Stimulated activated naive B cell treated with anti-CD40 and anti-IgM and Interleukin-4, amounts not matched to agents 10 μg/mL and 1 μg/mL and 100 μg/mL, for 72 hours (primary cell): ENCODE data around the gene TSFM.

Source experiments
- ATAC-seq, 2 donors: fragments of 150-1000 bp; cut with Tn5 transposase; replicated peaks; 2 replicates each; pipeline ENCODE4 v1.10.0; 2021; ENCODE audit warnings: moderate library complexity in 1 of 2
- DNase-seq: peaks from one replicate; pipeline ENCODE4 v3.0.0; 2021
- H3K27ac Mint-ChIP-seq: one replicate; pipeline ENCODE4 v1.8.0; 2022; ENCODE audit warnings: mild to moderate bottlenecking, mixed read lengths
- H3K27me3 Mint-ChIP-seq, 2 donors: one replicate each; pipeline ENCODE4 v1.8.0; 2022; ENCODE audit warnings: mixed read lengths in 2 of 2
- H3K36me3 Mint-ChIP-seq, 2 donors: one replicate each; pipeline ENCODE4 v1.8.0; 2022; ENCODE audit warnings: mixed read lengths in 2 of 2, mild to moderate bottlenecking in 1 of 2
- H3K4me1 Mint-ChIP-seq, 2 donors: one replicate each; pipeline ENCODE4 v1.8.0; 2022; ENCODE audit warnings: mixed read lengths in 2 of 2, mild to moderate bottlenecking in 1 of 2
- H3K4me3 Mint-ChIP-seq, 2 donors: one replicate each; pipeline ENCODE4 v1.8.0; 2022; ENCODE audit warnings: mild to moderate bottlenecking in 2 of 2, mixed read lengths in 2 of 2, moderate library complexity in 1 of 2
- H3K9me3 Mint-ChIP-seq, 2 donors: one replicate each; pipeline ENCODE4 v1.8.0; 2022; ENCODE audit warnings: mixed read lengths in 2 of 2, mild to moderate bottlenecking in 1 of 2

The TSFM gene

GRCh38 chr12:57753756-57754337 lies 28.7 kb upstream of the TSFM start:
- Mint-ChIP-seq H3K4me3 (no peak overlapping the region), H3K9me3 (no peaks in the 10 kb centered on the region), H3K36me3 (peaks cover 31 to 35% of the 10 kb centered on the region in 2 donors), H3K4me1 (peaks cover 39 to 69% of the 10 kb centered on the region in 2 donors), H3K27ac (peak overlapping the region; percentile 26), H3K27me3 (no peaks in the 10 kb centered on the region)
- DNase-seq (no peak), ATAC-seq (no peak)

DNA sequence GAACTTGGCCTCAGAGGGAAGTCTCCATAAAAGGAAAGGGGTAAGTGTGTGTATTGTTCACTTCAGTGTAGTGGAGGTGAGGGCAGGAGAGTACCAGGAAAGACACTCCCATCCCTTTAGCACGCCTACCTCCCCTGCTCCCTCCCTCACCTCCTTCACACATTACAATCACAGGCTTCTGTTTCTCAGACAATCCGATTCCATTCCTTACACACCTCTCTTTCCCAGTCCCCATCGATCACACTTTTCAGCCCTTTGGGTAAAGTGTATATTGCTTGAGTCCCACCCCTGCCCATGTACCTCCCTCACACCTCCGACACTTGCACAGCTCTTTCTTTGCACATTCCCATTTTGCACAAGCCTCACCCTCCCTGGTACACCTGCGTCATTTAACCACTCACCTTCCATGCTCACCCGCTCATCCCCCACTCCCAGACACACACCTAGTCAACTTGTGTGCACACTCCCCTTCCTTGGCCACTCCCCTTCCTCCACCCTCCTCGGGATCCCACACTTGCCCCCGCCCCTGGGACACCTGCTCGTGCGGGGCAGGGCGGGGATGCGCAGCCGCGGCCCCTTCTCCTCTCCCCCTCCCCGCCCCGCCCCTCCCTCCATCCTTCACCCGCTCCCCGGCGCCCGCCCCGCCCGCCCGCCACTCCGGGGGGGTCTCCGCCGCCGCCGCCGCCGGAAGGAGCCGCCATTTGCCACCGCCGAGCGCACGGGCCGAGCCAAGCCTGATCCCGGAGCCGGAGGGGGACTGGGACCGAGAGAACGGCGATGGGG lies 28.0 kb upstream of the TSFM start, which contains the start of gene MARCHF9:
Gene MARCHF9 (plus strand): TSS at position 693 of the 783 bp plus-strand sequence. CDS start 426 bp downstream, outside the sequence.
- DNase-seq (peak; percentile 71), ATAC-seq (peak; percentile 31 to 40)
- Mint-ChIP-seq H3K9me3 (no peaks in the 10 kb centered on the region), H3K4me1 (peaks cover 44 to 72% of the 10 kb centered on the region in 2 donors), H3K27ac (peak within 1 kb of the TSS; percentile 90), H3K4me3 (peak within 1 kb of the TSS; percentile 90), H3K36me3 (peaks cover 31 to 33% of the 10 kb centered on the region in 2 donors), H3K27me3 (no peaks in the 10 kb centered on the region)

DNA sequence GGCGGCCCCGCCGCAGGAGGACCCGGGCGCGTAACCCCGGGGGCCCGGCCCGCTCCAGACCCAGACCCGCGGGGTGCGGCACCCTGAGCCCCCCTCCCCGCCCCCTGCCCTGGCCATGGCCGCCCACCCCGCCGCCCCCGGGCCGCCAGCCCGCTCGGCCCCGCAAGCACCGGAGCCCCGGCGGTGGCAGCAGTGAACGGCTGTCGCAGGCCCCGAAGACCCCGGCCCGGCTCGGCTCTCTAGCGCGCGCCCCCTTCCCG lies 27.5 kb upstream of the TSFM start:
- peaks cover 46 to 77% of the 10 kb centered on the region in 2 donors for H3K4me1 Mint-ChIP-seq
- peak overlapping the region; percentile 68 to 90 for H3K4me3 Mint-ChIP-seq
- ATAC-seq (no peak), DNase-seq (no peak)
- no peaks in the 10 kb centered on the region for H3K9me3 Mint-ChIP-seq
- no peaks in the 10 kb centered on the region for H3K27me3 Mint-ChIP-seq
- no peak overlapping the region for H3K27ac Mint-ChIP-seq
- H3K36me3 Mint-ChIP-seq, result peaks cover 33 to 37% of the 10 kb centered on the region in 2 donors

DNA sequence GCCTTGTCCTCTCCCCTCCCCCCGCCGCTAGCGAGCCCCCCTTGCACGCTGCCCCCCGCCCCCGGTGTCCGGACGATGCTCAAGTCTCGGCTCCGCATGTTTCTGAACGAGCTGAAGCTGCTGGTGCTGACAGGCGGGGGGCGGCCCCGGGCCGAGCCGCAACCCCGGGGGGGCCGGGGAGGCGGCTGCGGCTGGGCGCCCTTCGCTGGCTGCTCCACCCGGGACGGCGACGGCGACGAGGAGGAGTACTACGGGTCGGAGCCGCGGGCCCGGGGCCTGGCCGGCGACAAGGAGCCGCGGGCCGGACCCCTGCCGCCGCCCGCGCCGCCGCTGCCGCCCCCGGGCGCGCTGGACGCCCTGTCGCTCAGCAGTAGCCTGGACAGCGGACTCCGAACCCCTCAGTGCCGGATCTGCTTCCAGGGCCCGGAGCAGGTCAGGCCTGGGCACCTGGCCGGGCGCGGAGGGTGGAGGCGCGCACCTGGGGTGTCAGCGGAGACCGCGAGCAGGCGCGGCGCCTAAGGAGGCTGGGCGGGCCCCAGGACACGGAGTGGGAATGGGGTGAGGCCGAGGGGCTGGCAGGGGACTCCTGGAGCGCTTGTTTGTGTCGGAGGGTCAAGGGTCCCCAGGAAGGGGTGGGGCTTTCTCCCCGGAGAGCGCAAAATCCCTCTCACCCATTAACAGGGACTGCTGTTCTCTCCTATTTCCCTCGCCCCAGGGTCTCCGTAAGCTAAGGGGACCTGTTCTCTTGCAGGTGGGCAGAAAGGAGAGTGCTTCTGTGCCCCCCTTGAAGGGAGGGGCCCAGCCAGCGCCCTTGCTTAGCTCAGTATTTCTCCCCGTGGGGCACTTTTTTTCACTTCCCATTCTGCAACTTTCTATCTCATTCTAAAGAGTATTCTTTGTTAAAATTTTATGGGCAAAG lies 26.9 kb upstream of the TSFM start:
- peak; percentile 3 to 7 for ATAC-seq
- Mint-ChIP-seq H3K27me3 (no peaks in the 10 kb centered on the region), H3K9me3 (no peaks in the 10 kb centered on the region), H3K36me3 (peaks cover 27 to 31% of the 10 kb centered on the region in 2 donors), H3K27ac (peak overlapping the region; percentile 90), H3K4me1 (peaks cover 44 to 78% of the 10 kb centered on the region in 2 donors), H3K4me3 (peak overlapping the region; percentile 90)
- no peak for DNase-seq

DNA sequence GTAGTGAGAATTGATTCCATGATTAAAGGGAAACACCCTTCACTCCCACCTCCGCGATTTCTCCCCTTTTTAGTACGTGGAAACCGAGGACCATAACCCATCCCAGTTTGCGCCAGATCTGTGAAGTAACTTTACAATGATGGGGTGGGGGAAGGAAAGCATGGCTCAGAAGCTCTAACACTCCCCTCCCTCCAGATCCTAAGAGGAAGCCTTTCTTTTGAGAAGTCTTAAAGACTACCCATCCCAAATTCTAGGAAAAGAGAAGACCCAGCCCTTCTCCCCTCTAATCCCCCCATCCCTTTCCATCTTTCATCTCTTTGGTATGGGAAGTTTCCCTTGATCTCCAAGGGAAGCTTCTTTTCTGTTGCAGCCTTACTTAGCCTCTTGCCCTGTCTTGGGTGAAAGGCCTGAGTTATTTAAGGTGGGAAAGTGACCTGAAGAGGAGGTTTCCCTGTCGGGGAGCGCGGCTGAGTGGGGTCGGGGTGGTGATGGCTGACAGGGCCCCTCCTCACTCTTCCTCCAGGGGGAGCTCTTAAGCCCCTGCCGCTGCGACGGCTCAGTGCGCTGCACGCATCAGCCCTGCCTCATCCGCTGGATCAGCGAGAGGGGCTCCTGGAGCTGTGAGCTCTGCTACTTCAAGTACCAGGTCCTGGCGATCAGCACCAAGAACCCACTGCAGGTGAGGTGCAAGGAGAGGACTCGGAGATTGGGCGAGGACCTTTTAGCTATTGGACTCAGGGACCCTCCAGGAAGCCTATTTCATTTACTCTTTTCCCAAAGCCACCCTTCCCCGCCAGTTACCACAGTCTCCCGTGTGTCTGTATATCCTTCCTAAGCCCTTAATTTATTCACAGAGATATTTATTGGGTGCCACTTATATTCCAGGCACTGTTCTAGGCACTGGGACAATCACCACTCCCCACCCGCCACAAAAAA lies 25.9 kb upstream of the TSFM start:
- peak overlapping the region; percentile 90 for H3K27ac Mint-ChIP-seq
- no peaks in the 10 kb centered on the region for H3K27me3 Mint-ChIP-seq
- peaks cover 39 to 77% of the 10 kb centered on the region in 2 donors for H3K4me1 Mint-ChIP-seq
- no peaks in the 10 kb centered on the region for H3K9me3 Mint-ChIP-seq
- H3K36me3 Mint-ChIP-seq, result peaks cover 18 to 32% of the 10 kb centered on the region in 2 donors
- peak; percentile 49 for DNase-seq
- H3K4me3 Mint-ChIP-seq, result peak overlapping the region; percentile 90
- ATAC-seq, result peak; percentile 25 to 30

DNA sequence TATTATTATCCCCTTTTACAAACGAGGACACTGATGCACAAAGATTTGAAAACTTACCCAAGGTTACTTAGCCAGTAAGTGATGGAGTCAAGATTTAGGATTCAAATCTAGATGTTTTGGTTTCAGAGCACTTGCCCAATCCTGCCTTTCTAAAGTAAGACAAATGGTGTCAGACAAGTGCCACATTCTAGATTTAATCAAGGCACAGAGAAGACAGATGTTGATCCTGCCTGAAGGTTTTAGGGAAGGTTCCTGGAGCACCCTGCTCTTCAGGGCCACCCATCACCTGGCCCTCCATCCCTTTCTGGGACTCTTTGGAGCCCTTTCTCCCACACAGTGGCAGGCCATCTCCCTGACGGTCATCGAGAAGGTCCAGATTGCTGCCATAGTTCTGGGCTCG lies 24.8 kb upstream of the TSFM start:
- ATAC-seq (no peak), DNase-seq (no peak)
- H3K9me3 Mint-ChIP-seq, result no peaks in the 10 kb centered on the region
- H3K4me1 Mint-ChIP-seq, result peaks cover 36 to 68% of the 10 kb centered on the region in 2 donors
- no peaks in the 10 kb centered on the region for H3K27me3 Mint-ChIP-seq
- H3K36me3 Mint-ChIP-seq, result peaks cover 16 to 30% of the 10 kb centered on the region in 2 donors
- no peak overlapping the region for H3K4me3 Mint-ChIP-seq
- no peak overlapping the region for H3K27ac Mint-ChIP-seq

DNA sequence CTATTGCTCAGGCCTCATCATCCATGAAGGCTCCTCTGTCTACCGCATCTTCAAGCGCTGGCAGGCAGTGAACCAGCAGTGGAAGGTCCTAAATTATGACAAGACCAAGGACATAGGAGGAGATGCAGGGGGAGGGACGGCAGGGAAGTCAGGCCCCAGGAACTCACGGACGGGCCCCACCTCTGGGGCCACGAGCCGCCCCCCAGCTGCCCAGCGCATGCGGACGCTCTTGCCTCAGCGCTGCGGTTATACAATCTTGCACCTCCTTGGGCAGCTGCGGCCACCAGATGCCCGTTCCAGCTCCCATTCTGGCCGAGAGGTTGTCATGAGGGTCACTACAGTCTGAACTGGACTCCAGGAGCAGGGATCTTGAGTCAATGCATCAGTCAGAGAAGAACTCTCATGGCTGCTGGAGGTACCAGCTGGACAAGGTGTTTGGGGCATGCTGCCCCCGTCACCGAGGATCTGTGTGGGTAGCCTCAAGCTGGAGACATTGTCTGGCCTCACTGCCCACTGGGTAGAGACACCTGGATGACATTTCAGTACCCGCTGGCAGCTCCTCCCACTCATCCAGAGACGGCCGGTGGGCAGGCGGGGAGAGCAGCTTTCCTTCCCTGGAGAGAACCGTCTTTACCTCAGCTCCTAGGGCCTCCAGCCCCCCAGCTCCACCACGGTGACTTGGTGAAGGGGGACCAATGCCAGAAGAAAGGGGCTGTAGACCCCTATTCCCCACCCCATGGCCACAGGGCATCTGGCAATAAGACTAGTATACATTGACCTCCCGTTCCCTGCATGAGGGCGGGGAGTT lies 23.8 kb upstream of the TSFM start:
- Mint-ChIP-seq H3K9me3 (no peaks in the 10 kb centered on the region), H3K27ac (no peak overlapping the region), H3K27me3 (no peaks in the 10 kb centered on the region), H3K4me3 (peak overlapping the region in 1 of 2 donors; percentile 6), H3K4me1 (peaks cover 28 to 59% of the 10 kb centered on the region in 2 donors), H3K36me3 (peaks cover 16 to 30% of the 10 kb centered on the region in 2 donors)
- no peak for DNase-seq
- no peak for ATAC-seq

GRCh38 chr12:57759360-57759980 lies 23.1 kb upstream of the TSFM start:
- ATAC-seq, result peak; percentile 28 to 36
- Mint-ChIP-seq H3K36me3 (peaks cover 16 to 30% of the 10 kb centered on the region in 2 donors), H3K4me1 (peaks cover 27 to 54% of the 10 kb centered on the region in 2 donors), H3K4me3 (no peak overlapping the region), H3K27me3 (peaks cover 0 to 4% of the 10 kb centered on the region in 2 donors), H3K27ac (no peak overlapping the region), H3K9me3 (no peaks in the 10 kb centered on the region)
- DNase-seq, result no peak

GRCh38 chr12:57760347-57760982 lies 22.1 kb upstream of the TSFM start:
- H3K4me1 Mint-ChIP-seq, result peaks cover 29 to 60% of the 10 kb centered on the region in 2 donors
- DNase-seq (no peak), ATAC-seq (no peak)
- peaks cover 18 to 30% of the 10 kb centered on the region in 2 donors for H3K36me3 Mint-ChIP-seq
- no peak overlapping the region for H3K4me3 Mint-ChIP-seq
- peaks cover 4 to 14% of the 10 kb centered on the region in 2 donors for H3K27me3 Mint-ChIP-seq
- no peaks in the 10 kb centered on the region for H3K9me3 Mint-ChIP-seq
- H3K27ac Mint-ChIP-seq, result no peak overlapping the region

DNA sequence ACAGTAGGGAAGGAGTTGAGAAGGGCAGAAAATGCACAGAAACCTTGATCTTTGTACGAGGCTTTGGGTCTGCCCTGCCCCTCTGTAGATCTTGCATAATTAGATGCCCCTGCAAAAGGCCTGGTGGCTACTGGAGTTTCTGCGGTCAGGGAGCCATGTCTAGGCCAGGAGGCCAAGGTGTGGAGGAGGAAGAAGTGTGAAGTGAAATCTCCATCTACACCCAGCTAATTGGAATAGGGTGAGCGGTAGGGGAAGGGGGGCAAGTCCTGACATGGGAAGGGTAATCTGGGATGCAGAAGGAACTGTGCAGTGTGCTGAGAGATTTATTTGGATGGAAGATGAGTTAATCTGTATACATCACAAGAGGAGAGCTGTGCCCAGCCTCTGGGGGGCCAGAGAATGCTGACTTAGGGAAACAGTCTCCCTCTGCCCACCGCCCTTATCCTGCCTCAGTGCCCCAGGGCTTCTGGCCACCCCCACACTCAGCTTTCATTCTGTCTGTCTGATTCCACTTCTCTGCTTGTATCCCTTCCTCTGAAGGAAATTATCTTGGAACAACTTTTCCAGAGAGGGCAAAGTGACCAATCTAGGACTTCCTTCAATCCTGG lies 21.1 kb upstream of the TSFM start:
- H3K4me1 Mint-ChIP-seq, result peaks cover 31 to 64% of the 10 kb centered on the region in 2 donors
- H3K4me3 Mint-ChIP-seq, result no peak overlapping the region
- H3K27ac Mint-ChIP-seq, result peak overlapping the region; percentile 70
- DNase-seq (no peak), ATAC-seq (no peak)
- peaks cover 18 to 30% of the 10 kb centered on the region in 2 donors for H3K36me3 Mint-ChIP-seq
- no peaks in the 10 kb centered on the region for H3K9me3 Mint-ChIP-seq
- peaks cover 9 to 19% of the 10 kb centered on the region in 2 donors for H3K27me3 Mint-ChIP-seq

- H3K36me3 Mint-ChIP-seq, result peaks cover 16 to 27% of the 10 kb centered on the region in 2 donors
- H3K4me3 Mint-ChIP-seq, result no peak overlapping the region
- H3K27ac Mint-ChIP-seq, result no peak overlapping the region
- no peaks in the 10 kb centered on the region for H3K9me3 Mint-ChIP-seq
- ATAC-seq (no peak), DNase-seq (no peak)
- peaks cover 12 to 29% of the 10 kb centered on the region in 2 donors for H3K27me3 Mint-ChIP-seq
- peaks cover 27 to 66% of the 10 kb centered on the region in 2 donors for H3K4me1 Mint-ChIP-seq
Measured at GRCh38 chr12:57762463-57762862, 20.1 kb upstream of the TSFM start.
